Stimulated activated CD4-positive, alpha-beta T cell treated with anti-CD3 and anti-CD28 coated beads, Interleukin-15, amount 100 ng/mL, for 1 hour (primary cell): ENCODE results near the gene CTR9.
A peak's percentile ranks its signal among the peaks of the same experiment; 100 is the strongest.

Experiments
- DNase-seq, 2 donors: peaks; one replicate each; pipeline ENCODE4 v3.0.0-alpha.2; 2020; ENCODE audit warnings: low read depth in 1 of 2, low spot score in 1 of 2

CTR9 gene

DNA sequence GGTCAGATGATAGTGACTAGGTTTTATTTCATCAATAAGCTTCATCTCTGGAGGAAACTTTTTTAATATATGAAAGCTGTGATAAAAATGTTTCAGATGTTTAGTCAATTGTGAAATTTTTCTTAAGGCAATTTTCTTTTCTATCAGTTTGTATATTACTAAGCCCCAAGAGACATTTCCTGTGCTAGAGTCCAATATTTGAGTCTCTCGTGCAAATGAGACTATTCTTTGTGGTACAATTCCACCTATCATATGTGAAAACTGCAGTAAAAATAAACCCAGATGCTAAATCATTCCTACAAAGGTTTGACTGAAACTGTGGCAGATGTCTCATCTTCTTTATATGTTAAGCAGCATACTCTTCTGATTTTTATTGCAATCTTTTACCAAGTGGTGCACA is 28.0 kb downstream of the CTR9 start:
- DNase-seq: no peak

- DNase-seq: no peak
Observed at GRCh38 chr11:10780040-10780439, 29.0 kb downstream of the CTR9 start.

DNA sequence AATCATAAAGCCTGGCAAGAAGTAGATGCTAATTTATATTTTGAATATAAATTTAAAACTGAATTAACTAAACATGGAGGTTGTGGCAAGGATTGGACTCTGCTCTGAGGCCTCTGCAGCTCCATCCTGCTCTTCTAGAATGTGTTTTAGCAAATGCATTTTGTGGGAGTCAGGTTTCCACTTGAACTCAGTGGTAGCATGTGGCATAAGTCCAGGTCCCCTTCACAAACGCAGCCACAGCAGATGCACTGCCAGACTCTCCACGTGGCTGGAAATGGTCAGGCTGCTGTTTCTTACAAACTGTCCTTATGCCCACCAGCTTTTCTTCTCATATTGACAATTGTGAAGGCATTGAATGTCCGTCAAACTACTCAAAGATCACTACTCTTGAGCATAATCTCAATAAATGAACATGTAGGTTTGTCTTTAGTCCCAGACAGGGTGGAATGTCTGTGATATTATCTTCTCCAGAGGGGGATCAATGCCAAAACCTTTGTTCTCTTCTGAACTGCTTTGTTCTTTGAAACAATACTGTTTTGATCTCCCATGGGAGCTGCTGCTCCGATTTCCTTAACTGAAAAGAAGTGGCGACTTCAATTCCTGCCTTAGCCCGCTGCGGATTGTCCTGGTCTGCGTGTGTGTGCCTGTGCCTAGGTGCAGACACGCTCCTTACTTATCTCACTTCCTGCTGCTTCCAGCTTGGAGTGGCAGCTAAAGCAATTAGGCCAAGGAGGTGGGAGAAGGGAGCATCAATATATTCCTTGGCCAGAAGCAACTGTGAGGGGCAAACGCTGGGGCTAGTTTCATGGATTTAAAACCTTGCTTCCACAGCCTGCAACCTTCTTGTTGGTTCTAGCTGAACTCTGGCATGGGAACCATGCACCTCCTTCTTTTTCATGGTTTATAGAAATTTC is 33.4 kb downstream of the CTR9 start:
- DNase-seq: no peak

DNA sequence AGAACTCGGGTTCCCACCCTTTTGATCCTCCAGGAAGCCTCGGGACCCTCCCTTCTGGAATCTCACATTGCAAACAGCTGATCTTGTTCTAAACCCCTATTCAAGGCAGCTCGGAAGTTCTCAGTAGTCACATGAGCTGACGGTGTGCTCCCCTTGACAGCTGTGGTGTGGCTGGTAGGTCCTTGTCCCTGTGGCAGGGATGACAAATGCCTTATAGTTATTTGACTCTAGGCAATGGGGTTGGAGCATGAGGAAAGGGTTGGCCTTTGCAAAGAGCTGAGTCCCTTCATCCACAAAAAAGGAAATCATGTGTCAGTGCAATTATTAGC is 34.1 kb downstream of the CTR9 start:
- no peak for DNase-seq

GRCh38 chr11:10786451-10786850 is 35.4 kb downstream of the CTR9 start:
- no peak for DNase-seq

- DNase-seq: peak; percentile 59 to 77
Observed at GRCh38 chr11:10792385-10793068, 41.5 kb downstream of the CTR9 start.

GRCh38 chr11:10793470-10794255 is 42.6 kb downstream of the CTR9 start:
- DNase-seq: no peak

DNA sequence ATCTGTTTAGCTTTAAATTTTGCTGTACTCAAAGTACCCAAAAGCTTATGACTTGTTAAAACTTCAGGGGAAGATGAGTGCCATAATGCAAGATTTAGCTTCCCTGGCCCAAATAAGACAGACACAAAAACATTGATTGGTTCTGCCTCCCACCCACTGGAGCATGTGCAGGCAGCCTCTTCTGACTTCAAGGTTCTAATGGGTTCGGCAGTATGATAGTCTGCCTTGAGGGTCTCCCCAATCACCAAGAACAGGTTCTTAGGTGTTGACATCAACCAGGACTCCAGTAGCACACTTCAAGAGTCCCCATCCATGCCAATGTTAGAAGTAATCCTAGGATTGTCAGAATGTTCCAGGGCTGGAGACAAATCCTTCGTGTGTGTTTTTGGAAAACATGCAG is 45.1 kb downstream of the CTR9 start:
- DNase-seq: no peak

- DNase-seq: no peak
Observed at GRCh38 chr11:10797001-10797400, 46.0 kb downstream of the CTR9 start.

GRCh38 chr11:10797531-10797930 is 46.5 kb downstream of the CTR9 start:
- DNase-seq: no peak

DNA sequence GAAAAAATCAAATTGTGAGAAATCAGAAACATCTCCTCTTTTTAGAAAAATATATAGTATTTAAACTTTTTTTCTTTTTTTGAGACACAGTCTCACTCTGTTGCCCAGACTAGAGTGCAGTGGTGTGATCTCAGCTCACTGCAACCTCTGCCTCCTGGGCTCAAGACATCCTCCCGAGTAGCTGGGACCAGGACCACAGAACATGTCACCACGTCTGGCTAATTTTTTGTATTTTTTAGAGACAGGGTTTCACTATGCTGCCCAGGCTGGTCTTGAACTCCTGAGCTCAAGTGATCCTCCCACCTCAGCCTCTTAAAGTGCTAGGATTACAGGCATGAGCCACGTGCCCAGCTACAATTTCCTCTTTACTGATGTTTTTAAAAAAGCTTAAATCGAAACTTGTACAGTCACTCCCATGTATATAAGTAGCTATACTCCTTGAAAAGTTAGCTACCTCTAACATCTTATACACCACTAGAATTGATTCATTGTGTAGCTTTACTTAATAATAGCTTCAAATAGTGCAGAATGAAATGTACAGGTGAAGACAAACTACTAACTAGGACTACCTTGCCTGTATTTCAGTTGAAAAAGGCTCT is 47.4 kb downstream of the CTR9 start:
- DNase-seq: no peak

DNA sequence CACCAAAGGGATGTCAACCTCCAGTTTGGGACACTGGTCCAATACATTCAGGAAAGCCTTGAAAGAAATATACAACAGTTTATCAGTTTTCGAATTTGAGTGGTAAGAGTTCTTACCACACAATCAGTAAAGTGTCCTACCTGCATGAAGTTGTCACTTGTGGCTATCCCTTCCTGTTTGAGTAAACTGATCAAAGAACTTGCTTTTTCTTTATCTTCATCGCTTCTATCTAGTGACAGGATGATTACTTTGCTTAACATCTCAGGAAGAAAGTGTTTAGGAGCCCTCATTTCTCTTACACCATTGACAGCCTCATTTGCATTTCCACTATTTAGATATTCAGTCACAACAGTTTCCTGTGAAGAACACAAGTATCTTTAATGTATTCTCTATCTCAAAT is 49.2 kb downstream of the CTR9 start:
- DNase-seq: no peak

GRCh38 chr11:10803676-10804075 is 52.6 kb downstream of the CTR9 start:
- no peak for DNase-seq

DNA sequence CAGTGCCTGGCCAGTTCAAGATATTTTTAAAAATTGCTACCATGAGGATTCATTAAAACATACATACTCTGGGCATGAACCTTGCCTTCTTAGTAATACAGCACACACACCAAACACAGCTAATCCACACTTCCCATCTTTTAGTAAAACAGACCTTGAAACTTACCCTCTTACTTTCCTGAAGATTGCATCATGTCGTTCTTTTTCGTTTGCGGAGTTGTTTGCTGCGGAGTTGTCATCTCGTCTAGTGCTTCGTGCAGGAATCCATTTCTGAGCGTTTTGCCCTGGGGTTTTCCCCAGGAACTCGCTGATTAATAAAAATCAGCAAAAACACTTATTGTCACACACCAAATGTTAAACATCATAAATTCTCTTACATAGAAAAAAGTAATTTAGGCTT is 54.7 kb downstream of the CTR9 start:
- no peak for DNase-seq

DNA sequence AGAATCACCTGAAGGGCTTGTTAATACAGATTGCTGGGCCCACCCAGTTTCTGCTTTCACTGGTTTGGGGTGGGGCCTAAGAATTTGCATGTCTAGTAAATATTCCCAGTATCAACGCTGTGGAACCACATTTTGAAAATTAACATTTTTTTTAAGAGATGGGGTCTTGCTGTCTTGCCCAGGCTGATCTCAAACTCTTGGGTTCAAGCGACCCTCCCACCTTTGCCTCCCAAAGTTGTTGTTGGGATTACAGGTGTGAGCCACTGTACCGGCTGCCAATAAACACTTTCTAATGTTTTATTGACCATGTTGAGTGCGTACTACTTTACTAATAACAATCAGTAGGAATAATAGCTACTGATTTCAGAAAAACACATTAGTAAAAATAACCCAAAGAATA is 55.2 kb downstream of the CTR9 start:
- DNase-seq: no peak

DNA sequence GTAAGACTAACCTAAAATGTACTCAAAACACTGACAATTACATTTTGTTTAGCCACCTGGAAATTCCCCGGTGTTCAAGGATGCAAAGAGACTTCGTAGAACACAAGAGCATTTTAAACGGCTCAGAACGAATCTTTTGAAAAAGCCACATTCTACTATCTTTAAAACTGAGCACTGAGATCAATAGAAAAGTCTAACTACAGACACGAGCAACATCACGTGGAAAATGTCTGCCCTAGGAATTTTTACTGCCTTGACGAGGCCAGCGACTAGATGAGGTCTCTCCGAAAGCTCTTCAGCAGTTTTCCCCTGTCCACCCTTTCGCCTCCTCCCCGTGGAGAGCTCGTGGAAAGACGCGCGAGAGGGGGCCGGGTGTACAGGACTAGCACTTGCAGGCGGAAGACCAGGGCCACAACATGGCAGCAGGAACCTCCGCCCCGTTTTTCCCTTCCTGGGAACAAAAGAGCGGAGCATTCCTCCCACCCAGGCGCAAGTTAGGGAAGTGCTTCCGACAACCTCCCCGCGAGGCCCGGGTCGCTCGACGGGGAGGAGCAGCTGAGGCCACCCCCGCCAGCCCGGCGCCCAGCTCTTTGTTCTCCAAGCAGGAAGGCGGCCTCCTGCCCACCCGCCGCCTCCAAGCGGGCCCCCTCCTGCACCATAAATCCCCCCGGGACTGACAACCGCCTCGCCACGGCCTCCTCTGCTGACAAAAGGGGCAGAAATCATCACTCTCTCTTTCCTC is 56.6 kb downstream of the CTR9 start:
- DNase-seq: peak; percentile 24 to 29

DNA sequence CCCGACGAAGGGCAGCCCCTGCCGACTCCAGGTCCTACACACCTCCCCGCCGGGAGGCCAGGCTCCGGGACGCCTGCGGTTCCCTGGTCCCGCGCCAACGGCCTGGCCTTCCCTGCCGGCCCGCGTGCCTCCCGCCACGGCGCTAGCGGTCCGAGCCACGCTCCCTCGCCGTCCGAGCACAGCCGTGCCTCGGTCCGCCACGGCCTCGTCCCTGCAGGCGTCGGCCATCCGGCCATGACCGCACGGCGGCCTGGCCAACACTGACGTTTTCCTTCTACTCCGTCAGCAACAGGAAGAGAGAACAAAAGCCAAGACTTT is 57.1 kb downstream of the CTR9 start:
- DNase-seq: no peak

DNA sequence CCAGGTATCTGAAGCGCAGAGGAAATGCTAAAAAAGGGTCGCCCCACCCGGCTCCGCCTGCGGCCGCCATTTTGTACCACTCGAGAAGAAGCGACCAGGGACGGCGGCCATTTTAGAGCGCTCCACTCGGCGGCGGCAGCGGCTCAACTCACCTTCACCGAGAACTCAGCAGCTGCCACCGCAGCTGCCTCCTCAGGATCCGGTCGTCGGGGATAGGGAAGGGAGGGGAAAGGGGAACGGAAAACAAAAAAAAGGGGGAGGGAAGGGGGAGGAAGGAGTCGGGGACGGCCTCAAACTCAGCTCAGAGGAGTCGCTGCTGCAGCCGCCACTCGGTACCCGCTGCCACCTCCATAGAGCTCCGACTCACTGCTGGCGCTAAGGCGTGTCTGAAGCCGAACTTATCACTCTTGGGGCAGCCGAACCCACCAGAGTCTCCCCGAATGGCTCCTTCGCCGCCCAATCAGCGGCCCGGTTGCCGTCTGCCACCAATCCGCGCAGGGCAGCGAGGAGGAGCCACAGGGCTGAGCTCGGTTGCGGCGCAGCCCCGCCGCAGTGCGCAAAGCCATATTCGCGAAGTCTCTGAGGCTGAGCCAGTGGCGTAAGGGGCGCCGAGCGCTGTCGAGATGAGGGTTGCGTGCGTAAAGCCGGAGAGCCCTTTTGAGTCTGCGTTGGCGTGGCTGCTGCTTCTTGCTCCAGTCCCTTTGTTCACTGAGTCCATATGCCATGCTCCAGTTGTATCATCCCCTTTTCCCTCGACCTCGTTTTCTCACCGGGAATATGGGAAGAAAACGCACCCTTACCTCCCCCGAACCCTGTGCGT is 57.7 kb downstream of the CTR9 start, which contains the start of gene EIF4G2:
TSS of gene EIF4G2 (minus strand) at position 374 of the 820 bp plus-strand sequence.
- peak; percentile 96 to 97 for DNase-seq

DNA sequence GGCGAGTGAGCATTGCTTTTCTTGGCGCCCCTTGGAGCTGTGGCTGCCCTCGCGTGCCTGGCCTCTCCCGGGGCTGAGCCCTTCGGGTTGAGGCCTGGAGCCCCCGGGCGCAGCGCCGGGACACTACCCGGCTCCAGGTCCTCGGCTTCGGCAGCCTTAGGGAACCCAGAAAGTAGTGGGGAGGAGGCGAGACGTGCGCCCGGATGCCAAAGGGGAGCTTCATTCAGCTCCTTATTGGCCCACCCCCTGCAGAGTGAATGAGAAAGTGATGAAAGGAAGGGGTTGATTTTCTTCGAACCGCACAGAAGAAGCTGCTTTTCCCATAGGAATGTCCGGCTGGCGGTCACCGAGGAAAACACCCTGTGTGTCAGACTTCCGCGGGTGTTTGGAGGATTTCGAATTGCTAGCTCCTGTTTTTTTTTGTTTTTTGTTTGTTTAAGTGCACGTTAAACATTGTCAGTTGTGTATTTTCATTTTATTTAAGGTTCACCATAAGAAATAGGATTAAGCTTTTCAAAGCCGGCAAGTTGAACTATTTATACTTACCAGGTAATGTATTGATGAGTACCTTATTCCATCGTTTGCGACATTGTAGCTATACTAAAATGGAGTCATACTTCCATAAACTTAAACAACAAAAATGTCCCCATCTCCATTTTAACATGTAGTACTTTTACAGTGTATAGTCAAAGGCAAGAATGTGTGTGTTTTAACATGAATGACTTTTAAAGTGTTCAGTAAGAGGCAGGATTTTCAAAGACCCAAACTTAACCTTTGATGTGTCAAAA is 58.5 kb downstream of the CTR9 start:
- DNase-seq: peak in 1 of 2 donors; percentile 28
